ENCODE measurements around the gene CD93.

CD93 gene

DNA sequence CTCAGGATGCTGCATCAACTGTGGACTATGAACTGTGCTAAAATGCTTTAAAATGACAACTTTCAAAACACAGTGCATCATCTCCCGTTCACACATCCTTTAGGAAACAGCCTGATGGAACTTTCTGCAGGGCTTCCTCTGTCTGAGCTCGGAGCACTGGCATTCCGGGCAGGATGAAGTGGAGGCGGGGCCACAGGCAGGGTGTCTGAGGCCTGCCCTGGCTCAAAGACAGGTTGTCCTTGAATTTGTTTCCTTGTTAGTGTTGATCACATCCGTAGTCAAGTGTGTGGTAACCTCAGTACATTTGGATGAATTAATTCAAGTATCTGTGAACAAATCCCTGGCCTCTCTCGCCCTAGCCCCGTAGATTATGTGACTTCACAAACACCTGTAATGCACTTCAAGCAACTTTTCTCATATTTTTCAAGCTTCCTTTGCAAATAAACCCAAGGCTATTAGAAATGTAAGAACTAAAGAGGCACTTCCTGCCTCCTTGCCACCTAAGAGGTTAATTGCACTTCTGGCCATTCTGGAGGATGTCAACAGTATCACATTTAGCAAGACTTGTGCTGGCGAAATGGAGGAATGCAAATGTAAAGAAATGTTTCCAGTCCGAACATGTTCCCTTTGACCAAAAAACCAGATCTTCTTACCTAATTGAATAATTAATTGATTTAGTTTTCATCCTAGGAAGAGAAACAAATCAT is 3.1 kb downstream of the CD93 start:
- DNase-seq (ENCODE audit: low spot score), result no peak

DNA sequence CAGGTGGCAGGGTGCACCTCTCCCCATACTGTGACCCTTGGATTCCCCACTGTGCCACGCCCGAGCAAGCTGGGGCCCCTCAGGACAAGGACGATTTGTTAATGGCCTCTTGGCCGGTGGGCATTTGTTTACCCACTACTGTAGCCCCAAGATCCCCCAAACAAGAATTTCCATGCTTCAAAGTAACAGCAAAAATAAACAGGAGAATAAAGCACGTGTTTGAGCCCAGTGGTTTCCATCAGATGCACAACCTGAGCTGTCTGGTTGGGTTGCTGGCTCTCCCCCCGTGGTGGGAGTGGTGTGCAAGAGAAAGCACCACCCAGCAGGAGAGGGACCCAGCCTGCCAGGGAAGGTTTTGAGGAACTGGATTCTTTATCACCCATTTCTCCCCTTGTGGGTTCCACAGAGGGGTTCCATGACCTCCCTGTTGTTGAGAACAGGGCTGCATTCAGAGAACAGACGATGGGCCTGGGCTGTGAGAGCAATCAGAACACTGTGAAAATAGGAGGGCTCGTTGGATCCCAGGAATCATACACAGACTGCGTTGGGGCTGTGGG is 4.8 kb downstream of the CD93 start:
- DNase-seq (ENCODE audit: low spot score), result no peak

DNA sequence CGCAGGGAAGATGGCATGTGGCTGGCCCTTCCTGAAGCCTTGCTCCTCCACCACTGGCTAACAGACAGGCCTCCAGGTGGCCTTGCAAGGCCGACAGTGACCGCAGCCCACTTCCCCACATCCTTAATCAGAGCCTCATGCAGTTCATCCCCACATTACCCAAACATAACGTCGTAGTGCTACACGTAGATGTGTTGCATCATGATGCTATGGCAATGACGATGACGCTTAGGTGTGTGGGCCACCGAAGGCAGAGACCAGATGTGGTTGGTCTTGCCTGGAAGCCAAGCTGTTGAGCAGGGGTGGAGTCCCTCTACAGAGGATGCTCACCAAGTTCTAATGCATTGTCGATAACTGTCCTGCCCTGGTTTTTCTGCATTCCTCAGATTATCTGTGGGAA is 5.6 kb downstream of the CD93 start:
- no peak for DNase-seq (ENCODE audit: low spot score)

DNA sequence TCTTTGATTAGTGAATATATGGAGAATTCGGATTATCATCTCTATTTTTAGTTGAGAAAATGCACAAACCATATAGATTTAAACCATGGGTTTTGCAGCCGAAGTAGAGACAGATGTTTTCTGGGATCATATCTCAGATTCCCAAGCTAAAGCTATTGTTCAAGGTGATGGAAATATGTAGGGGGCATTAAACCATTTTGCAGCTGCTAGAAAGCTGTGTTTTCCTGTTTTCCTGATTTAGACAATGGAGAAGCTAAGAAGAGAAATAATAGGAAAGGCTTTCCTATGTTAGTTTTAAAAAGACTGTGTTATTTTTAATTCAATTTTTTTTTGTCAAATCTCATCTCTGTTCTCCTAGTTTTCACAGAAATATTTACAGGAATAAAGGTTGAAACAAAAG is 6.2 kb downstream of the CD93 start:
- DNase-seq (ENCODE audit: low spot score), result no peak

DNA sequence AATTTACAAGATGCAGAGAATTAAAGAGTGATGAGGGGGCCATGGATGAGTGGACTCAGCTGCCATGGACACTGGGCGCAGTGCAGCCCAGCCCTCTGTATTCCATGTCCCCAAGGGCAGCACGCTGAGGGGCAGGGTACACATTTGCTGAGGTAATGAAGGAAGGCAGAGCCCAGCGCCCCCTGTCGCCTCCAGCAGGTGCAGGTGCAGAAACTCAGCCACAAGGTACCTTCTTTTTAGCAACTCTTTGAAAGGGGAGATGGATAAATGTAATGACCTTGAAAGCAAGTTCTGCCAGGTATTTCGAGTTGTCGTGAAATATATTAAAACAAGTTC is 7.1 kb downstream of the CD93 start:
- no peak for DNase-seq (ENCODE audit: low spot score)

DNA sequence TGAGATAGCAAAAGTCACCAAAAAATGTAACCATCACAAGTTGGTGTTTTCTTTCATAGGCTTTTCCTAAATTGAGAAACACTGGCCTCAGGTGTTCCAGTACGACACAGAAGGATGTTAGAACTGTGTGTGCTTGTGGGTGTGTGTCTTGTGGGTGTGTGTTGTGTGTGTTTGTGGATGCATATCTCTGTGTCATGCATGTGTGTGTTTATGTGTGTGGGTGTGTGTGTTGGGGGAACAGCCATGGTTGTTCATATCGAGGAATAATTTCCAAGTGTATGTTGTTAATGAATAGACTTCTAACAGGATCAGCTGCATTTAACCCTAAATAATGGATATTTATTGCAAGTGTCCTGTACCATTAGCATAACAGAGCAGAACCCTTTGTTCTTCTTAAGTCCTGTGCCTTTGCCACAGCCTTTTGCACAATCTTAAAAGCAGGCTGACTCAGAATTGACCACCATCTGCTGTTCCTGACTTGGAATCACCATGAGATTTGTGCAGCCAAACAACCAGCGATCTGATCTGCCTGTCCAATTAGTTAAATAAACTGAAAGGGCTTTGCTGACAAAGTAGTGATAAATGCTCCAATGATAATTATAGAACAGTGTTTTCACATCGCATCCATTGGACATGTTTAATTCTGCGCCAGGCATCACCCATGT is 7.6 kb downstream of the CD93 start:
- no peak for DNase-seq (ENCODE audit: low spot score)

DNA sequence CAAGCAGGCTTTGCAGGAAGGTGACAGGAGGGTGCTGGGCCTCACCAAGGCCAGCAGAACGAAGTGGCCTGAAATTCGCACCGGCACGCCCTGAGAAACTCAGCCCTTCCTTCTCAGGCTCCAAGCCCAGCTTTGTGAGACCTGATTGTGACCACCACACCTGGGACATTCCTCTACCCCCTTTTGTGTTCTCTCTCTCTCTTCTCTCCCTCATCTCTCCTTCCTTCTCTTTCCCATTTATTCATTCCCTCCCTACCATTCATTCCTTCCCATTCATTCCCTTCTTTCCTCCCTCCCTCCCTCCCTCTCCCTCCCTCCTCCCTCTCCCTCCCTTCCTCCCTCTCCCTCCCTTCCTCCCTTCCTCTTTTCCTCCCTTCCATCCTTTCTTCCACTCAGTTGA is 8.8 kb downstream of the CD93 start:
- DNase-seq (ENCODE audit: low spot score), result no peak

DNA sequence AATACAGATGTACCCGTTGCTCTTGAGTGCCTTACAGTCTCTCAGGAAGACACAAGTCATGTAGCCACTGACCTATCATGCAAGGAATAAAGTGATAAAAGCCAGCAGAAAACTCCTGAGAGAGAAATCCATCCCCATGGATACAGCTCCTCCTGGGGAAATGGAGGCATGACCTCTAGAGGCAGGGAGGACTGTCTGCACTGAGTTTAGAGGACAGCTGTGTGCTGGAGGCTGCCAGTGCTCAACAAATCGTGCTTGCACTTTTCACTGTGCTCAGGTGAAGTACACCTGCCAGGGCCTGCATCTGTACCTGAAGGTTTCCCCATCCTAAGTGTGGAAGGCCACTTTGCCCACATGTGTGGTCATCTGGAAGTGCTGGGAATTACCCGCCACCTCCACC is 12.1 kb downstream of the CD93 start:
- DNase-seq (ENCODE audit: low spot score), result no peak

DNA sequence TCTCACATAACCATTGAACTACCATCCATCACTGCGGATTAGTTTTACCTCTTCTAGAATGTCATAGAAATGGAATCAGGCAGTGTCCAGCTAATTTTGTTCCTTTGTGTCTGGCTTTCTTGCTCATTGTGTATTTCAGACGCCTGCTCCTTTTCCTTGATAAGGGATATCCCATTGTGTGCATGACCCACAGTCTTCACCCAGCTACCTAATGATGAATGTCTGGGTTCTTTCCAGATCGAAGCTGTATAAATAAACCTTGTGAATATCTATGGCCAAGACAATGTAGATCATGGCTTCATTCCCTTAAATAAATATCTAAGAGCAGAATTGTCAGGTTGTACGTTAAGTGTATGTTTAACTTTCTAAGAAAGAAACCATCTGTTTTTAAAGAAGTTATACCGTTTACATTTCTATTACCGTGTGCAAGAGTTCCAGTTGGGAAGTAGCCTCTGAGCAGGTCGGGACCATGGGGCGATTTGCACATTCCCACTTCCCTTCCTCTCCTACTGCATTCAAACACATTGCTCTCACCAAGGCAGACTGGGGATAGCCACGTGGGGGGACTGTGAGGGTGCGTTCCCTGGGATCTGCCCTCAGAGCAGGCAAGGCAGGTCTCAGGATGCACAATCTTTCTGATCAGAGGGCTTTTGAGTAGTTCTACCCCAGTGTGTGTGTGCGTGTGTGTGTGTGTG is 13.1 kb downstream of the CD93 start:
- DNase-seq (ENCODE audit: low spot score), result no peak

DNA sequence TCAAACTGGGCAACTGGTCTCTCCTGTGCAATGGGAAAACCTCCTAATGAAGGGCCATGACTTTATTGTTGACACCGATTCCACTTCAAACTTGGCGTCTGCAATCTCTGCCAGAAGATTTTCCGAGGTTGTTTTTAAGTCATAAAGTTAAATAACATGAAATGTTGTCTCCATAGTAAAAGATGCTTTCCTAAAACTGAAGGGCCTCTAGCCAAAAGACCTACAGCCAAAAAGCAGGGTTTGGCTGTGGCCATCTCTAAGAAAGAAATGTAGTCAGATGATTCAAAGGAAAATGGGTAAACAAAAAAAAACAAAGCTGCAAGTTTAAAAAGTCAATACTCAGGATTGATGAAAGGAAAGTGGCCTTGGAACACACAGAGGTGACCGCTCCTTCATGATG is 14.1 kb downstream of the CD93 start:
- DNase-seq (ENCODE audit: low spot score), result no peak

DNA sequence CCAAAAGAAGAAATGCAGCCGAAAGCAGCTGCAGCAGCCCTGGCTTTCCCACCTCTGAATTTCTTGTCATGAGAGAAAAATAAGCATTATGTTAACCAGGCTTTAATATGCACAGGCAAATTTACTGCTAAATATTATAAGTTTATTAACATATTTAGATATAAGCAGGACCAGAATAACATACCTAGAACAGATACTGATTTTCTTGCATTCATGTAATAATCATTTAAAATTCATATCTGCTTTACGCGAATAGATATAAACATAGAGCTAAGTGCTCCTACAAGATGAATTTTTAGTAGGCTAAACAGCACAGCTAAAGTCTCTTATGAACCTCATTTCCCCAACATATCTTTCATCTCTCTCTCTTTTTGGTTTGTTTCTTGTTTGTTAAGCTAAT is 14.7 kb downstream of the CD93 start:
- no peak for DNase-seq (ENCODE audit: low spot score)

DNA sequence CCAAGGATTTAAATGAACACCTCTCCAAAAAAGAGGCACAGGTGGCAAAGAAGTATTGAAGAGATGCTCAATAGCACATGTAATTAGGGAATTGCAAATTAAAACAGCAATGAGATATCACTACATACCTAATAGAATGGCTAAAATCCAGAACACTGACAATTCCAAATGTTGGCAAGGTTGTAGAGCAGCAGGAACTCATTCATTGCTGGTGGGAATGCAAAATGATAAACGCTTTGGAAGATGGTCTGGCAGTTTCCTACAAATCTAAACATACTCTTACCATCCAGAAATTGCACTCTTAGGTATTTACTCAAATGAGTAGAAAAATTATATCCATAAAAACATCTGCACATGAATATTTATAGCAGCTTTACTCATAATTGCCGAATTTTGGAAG is 17.0 kb downstream of the CD93 start:
- DNase-seq (ENCODE audit: low spot score), result no peak

DNA sequence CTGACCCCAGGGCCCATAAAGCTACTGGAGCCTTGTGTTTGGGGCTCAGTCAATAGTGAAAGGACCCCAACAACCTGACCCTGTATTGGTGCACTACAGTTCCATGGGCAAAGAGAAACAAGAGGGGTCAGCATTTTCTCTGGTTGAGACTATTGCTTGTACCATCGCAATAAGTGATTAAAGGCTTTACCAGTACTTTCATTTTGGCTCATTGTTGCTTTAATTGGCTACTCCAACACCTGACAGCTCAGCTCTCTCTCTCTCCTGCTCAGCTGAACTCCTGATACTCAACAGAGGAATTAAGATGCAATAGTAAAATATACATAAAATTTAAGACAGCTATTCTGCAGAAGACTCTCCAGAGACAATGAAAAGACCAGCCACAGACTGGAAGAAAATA is 17.8 kb downstream of the CD93 start:
- no peak for DNase-seq (ENCODE audit: low spot score)

DNA sequence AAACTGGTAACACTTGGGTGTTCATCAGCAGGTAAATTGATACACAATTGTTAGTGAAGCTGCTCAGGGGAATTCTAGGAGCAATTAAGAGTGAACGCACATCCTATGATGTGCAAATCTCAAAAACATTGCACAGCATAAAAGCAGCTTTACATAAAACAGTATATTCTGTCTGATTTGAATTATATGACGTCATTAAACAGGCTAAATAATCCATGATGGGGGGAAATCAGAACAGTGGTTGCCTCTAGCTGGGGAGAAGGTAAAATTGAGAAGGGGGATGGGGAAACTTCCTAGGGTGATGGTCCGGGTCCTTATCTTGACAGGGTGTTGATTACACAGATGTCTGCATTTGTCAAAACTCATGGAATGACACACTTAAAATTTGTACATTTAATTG is 19.4 kb downstream of the CD93 start:
- no peak for DNase-seq (ENCODE audit: low spot score)

DNA sequence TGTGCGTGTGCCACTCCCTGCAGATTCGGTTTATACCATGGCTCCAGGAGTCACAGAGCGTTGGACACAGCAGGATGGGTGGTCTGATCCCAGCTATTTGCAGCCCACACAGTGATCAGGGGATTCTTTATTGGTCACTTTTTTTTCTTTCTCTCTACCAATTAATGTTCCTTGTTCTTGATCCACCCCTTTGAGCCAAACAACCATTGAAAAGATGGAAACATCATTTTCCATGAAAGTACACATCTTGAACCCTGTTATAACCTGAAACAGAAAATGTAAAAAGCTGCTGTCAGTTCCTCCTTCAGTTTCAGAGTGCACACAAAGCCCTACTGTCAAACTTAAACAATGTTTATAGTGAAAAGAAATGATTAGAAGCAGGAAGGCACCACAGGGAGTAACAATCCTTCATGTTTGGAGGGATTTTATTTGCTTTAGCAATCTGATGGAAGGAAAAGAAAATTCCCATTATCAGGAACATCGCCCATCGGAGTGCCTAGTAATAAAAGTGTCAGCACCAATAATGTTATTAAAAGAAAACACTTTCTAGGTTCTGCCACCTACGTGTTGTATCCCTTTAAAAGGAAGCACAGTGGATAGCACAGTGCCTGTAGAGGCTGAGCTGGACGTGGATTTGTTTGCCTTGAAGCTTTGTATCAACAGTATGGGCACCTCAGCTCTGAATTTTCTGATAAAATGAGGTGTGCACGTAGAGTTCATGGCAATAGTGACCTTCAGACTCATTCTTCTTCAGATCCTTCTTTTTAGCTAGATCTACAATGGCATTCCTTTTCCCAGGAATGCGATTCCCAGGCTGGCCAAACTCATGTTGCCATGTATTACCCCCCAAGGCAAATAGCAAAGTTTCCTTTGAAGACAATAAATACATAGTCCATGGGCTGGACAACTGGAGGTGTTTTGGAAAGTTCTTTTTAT is 20.6 kb downstream of the CD93 start:
- no peak for DNase-seq (ENCODE audit: low spot score)

DNA sequence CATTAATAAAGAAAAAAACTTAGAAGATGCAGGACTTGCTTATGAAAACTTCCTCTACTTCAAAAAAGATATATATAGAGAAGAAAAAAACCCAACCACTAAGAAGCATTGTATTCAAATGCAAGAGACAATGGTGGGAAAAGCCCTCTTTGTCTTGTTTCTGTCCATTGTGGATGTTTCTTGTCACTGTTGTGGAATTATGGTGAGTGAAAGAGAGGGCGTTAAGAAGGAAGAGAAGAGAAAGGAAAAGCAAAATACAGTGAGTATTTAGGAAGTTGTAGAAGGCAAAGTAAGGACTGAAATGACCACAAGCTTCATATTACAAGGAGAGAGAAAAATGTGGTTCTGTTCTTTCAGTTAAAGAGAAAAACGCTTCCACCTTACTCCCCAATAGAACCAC is 22.5 kb downstream of the CD93 start:
- DNase-seq (ENCODE audit: low spot score), result no peak

DNA sequence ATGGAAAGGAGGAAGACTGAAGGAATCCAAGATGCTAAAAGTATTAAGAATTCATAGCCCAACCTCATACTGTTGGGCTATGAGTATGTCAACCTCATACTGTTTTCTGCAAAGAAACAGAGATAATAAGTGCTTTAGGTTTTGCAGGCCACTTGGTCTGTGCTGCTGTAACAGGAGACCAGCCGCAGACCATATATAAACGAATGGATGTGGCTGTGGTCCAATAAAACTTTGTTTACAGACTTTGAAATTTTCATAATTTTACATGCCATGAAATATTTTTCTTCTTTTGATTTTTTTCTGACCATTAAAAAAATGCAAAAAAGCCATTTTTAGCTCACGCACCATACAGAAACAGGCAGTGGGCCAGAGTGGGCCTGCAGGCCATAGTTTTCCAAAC is 23.0 kb downstream of the CD93 start:
- DNase-seq (ENCODE audit: low spot score), result no peak

DNA sequence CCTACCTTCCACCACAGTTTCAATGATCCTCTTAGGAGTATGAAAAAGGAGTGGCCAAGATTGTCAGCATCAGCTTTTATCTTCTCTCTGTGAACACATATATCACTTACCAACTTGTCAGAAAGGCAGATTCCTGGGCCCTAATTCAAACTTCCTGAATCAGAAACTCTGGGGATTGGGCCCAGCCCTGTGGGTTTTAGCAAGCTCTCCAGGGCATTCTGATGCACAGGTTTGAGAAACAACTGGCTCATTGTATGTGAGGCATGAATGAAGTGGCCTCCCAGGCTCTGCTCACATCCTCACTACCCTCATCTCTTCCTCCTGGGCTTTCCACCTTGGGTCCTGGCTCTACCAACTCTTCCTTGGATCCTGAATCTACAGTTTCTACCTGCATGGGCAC is 23.5 kb downstream of the CD93 start:
- DNase-seq (ENCODE audit: low spot score), result no peak

DNA sequence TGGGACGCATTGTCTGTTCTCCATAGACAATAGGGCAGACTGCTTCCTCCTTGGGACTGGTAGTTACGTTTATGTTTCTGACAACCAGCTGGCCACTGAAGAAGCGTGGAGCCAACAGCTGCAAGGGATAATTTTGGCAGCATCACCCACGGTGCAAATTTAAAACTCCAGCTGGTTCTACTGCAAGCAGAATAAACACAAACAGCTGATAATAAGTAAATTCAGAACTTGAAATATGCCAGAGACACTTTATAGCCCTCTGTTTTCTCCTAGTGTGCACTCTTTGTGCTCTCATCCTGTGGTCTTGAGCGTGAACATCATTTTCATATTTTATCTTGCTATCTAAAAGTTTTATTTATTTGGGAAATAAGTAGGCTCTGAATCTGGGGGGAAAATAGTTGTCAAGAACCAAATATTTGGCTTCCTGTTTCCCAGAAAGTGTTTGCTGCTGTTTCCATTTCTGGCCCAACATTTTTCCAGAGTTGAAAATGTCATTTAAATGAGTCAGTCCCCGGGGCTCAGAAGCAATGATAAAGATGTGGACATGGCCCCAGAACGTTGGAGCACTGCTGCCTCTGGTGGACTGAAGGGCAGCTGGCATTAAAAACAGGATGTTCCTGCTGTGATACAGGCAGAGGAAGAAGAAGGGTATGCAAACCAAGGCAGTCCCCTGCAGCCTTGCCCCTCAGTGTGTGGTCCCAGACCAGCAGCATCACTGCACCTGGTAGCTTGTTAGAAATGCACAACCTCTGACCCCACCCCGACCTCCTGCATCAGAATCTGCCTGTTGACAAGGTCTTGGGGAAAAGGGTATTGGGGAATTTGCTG is 24.2 kb downstream of the CD93 start:
- DNase-seq (ENCODE audit: low spot score), result no peak

DNA sequence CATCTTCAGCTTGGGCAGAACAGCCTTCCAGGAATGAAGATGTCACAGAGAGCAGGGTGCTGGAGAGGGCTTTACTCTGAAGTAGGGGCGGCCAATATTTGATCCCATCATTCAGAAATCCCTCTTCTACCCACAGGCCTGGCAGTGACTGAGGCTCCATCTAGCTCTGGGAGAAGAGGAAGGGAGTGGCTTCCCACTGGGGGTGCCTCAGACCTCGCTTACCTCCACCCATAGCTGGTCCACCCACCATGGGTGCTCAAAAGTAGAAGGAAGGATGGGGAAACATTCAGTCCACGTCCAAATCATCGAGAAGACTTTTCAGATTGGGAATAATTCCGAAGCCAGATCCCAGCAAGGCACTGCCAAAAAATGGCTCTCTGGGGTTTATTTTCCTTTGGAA is 24.9 kb downstream of the CD93 start:
- DNase-seq (ENCODE audit: low spot score), result no peak

DNA sequence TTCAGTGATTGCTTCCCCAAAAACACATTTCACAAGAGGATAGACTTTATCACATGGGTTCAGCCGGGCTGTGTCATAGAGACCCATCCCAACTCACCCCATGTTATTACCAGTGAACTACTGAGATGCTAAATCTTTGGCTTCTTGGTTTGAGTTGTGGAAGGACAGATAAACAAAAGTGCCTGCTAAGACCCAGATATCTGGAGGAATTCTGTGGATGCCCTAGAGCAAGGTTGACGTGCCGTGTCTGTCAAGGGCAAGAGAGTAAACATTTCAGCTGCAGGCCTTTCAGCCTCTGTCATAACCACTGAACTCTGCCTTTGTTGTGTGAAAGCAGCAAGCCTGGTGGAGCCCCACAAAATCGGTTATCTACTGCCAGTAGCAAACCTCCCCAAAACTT is 25.5 kb downstream of the CD93 start:
- DNase-seq (ENCODE audit: low spot score), result no peak

All from hematopoietic multipotent progenitor cell treated with erythropoietin and hydrocortisone succinate and interleukin-3 and kit ligand, for 17 days (in vitro differentiated cells).